GM12891 (cell line): ENCODE results near the gene DNAJB14.
A peak's percentile ranks its signal among the peaks of the same experiment; 100 is the strongest.

Experiments
- DNase-seq: peaks from one replicate; pipeline ENCODE4 v3.0.0; 2011; ENCODE audit warnings: low spot score; ENCODE audit not compliant: insufficient read length
- FAIRE-seq: peaks from 2 replicates; lab custom pipeline; 2011; peaks lifted over from hg19 to GRCh38; lab: Jason Lieb, UNC
- PAX5 ChIP-seq: IDR thresholded peaks from 2 replicates; pipeline ENCODE4 v1.6.1; 2011; ENCODE audit warnings: low read length, moderate library complexity, mild to moderate bottlenecking; ENCODE audit not compliant: insufficient read depth, severe bottlenecking
- POLR2A ChIP-seq: IDR thresholded peaks from 2 replicates; pipeline ENCODE4 v1.6.1; 2011; ENCODE audit warnings: low read depth, low read length, control low read depth
- POLR2AphosphoS5 ChIP-seq: IDR thresholded peaks from 2 replicates; pipeline ENCODE4 v1.6.1; 2011; ENCODE audit warnings: low read depth, low read length, control low read depth
- POU2F2 ChIP-seq: IDR thresholded peaks from 2 replicates; pipeline ENCODE4 v1.6.1; 2011; ENCODE audit warnings: low read depth, mild to moderate bottlenecking, control low read depth, low read length, moderate library complexity
- SPI1 ChIP-seq: IDR thresholded peaks from 2 replicates; pipeline ENCODE4 v1.6.1; 2011; ENCODE audit warnings: low read depth, low read length, control low read depth
- TAF1 ChIP-seq: IDR thresholded peaks from 2 replicates; pipeline ENCODE4 v1.6.1; 2011; ENCODE audit warnings: low read depth, low read length, control low read depth

The DNAJB14 gene

DNA sequence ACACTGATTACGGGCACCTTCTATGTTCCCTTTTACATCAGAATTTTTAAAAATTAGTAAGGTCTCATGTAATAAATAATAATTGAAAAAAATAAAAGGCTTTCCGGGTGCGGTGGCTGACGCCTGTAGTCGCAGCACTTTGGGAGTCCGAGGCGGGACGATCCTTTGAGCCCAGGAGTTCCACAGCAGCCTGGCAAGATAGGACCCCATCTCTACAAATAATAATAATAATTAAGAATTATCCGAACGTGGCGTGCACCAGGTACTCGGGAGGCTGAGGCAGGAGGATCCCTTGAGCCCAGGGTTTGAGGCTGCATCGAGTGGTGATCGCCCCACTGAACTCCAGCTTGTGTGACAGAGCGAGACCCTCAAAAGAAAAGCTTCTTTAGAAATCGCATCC lies 51.4 kb downstream of the DNAJB14 start:
- no peak for FAIRE-seq
- TF ChIP-seq POU2F2 = no peak
- DNase-seq = no peak

DNA sequence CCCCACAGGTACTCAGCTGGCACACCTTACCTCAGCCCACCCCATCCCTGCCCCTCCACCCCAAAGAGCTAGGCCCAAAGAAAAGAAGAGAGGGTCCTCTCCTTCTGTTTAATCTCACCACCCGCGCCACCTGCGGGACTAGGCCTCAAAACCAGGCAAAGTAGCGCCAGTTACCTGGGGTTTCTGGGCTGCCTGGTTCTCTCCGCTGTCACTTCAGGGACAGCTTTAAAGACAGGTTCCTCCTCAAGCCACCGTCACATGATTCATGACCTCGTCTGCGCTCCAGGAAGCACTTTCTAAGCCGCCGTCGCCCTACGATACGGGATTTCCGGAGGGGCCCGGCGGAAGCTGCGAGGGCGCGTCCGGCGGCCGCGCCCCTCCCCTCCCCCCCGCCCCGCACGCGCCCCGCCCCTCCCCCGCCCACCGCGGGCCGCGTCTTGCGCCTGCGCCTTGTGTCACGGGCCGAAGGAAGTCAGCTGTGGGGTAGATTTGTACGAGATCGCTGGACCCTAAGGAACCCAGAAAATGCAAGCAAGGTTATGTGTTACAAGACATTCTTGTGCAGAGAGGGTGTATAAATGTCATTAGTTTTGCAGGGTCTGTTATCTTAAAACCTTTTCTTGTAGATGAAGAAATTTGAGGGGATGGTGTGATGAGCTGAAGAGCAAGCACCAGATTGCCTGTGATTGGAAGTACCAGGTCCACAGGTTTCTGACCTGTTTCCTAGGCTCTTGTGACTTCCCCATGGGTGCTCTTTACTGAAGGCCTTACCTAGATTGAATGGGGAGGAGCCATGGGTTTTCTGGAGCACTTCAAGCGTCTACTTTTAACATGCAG lies 52.0 kb downstream of the DNAJB14 start, which contains the start of gene LAMTOR3:
LAMTOR3 (minus strand) TSS at position 267 of the 837 bp plus-strand sequence. CDS start 464 bp downstream, outside the sequence.
- TF ChIP-seq POLR2A = peak; percentile 76
- TF ChIP-seq POLR2AphosphoS5 = peak; percentile 78; the same call in 1 of the 2 replicates
- no peak for TF ChIP-seq POU2F2
- TF ChIP-seq PAX5 = no peak
- FAIRE-seq = peak; percentile 99
- DNase-seq = peak; percentile 71

GRCh38 chr4:99893839-99894160 lies 52.6 kb downstream of the DNAJB14 start:
- DNase-seq (peak; percentile 1), FAIRE-seq (no peak)
- TF ChIP-seq POLR2A (no peak), PAX5 (no peak), TAF1 (no peak), POLR2AphosphoS5 (no peak; the same call in 1 of the 2 replicates), SPI1 (no peak)

DNA sequence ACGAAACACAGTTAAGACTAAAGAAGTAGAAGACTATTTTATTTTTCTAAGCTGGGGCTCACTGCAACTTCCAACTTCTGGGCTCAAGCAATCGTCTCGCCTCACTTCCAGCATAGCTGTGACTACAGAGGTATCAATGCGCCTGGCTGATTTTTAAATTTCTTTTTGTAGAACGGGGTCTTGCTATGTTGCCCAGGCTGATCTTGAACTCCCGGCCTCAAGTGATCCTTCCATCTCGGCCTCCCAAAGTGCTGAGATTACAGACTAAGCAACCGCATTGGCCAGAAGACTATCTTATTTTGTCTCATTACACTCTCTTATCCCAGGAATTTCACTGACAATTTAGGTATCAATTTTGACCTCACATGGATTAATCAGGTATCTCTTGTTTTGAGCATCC lies 53.4 kb downstream of the DNAJB14 start:
- no peak for FAIRE-seq
- TF ChIP-seq POLR2AphosphoS5 = no peak
- TF ChIP-seq SPI1 = no peak
- no peak for TF ChIP-seq PAX5
- TF ChIP-seq POU2F2 = no peak
- no peak for TF ChIP-seq TAF1
- DNase-seq = no peak

DNA sequence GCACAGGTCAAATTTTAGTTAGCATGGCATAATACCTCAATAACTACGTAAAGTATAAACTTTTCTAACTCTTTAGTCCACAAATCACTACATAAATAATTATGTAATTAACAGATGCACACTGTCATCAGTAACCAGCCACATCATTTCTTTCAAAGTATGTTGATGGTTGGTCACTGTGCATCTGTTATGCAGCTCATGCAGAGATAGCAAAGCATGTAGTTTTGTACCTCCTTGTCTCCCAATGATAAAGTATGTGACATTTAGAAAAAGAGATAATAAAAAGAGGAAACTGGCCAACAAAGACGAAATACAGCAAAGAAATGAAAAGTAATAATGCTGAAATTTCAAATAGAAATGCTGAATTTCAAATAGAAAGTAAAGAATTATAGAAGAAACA lies 55.1 kb downstream of the DNAJB14 start:
- TF ChIP-seq SPI1 (no peak), TAF1 (no peak), PAX5 (no peak), POU2F2 (no peak), POLR2A (no peak), POLR2AphosphoS5 (no peak)
- DNase-seq (no peak), FAIRE-seq (no peak)

GRCh38 chr4:99887837-99888236 lies 58.6 kb downstream of the DNAJB14 start:
- DNase-seq (no peak), FAIRE-seq (no peak)
- TF ChIP-seq POLR2A = no peak
- no peak for TF ChIP-seq POU2F2
- TF ChIP-seq POLR2AphosphoS5 = no peak
- no peak for TF ChIP-seq SPI1
- no peak for TF ChIP-seq PAX5
- TF ChIP-seq TAF1 = no peak

DNA sequence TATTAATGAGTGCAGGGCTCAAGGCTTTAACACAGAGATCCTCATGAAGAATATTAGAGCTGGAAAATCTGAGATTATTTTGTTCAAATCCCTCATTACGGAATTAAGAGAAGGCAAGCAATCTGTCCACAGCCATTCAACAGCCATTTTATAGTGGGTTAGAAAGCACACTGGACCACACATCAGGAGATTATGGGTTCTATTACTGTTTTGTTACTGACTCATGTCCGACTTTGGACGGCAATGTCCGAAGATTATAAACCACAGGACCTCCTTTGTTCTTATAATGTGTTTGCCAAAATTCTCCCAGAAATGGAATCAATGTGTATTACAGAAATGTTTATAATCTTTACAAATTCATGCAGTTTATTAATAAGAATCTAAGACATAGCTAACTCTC lies 60.3 kb downstream of the DNAJB14 start:
- DNase-seq (no peak), FAIRE-seq (no peak)
- no peak for TF ChIP-seq PAX5
- no peak for TF ChIP-seq SPI1
- no peak for TF ChIP-seq POLR2A
- TF ChIP-seq TAF1 = no peak
- TF ChIP-seq POLR2AphosphoS5 = no peak
- no peak for TF ChIP-seq POU2F2

DNA sequence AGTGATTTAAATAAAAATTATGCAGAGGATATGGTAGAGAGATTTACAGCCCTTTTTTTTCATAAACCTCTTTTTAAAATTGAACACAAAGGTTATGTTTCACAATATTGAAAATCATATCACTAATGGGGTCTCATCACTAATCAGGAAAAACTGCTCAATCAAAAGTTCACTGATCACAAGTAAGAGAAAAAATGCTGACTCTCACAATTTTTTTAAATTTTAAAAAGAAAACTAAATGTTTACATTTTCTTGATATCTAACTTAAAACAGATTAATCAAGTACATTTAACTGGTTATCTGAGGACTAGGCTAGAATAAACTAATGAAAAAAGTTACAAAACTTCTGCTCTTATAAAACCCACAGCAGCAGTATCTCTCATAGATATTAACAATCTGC lies 60.7 kb downstream of the DNAJB14 start:
- FAIRE-seq (no peak), DNase-seq (no peak)
- TF ChIP-seq POLR2A = no peak

- TF ChIP-seq POLR2AphosphoS5 = no peak
- no peak for TF ChIP-seq PAX5
- TF ChIP-seq POLR2A = no peak
- TF ChIP-seq SPI1 = no peak
- no peak for TF ChIP-seq TAF1
- TF ChIP-seq POU2F2 = no peak
- FAIRE-seq = no peak
- no peak for DNase-seq
These were observed 61.3 kb downstream of the DNAJB14 start for GRCh38 chr4:99885063-99885664.

- FAIRE-seq (peak; percentile 88), DNase-seq (no peak)
- TF ChIP-seq SPI1 (no peak), PAX5 (no peak), POLR2AphosphoS5 (no peak), TAF1 (no peak), POLR2A (no peak), POU2F2 (no peak)
These were observed 67.0 kb downstream of the DNAJB14 start for GRCh38 chr4:99879458-99879857.
